Measurements from ENCODE around the gene HEY2. TPM values are rescaled to one million over a fixed set of nuclear protein-coding genes. Genes with fewer than 3 reads are reported as not detected.
"Not testable (repeated sequence)": the region's sequence is repeated elsewhere in the genome, so short reads cannot be mapped to it uniquely, and the experiment has no call there.

The HEY2 gene
- total and polyA plus RNA-seq, 7 donors, result 4.2 to 80.5 (median 5.5) TPM

- DNase-seq (no peak), ATAC-seq (no peak)
- WGBS, 3 donors, result 49 to 59% (median 58%) methylated on average over 4 of the region's 4 CpGs
- no peaks in the 10 kb centered on the region for H3K36me3 ChIP-seq (ENCODE audit: insufficient read depth in 1 of 2, low read depth in 1 of 2)
- no peaks in the 10 kb centered on the region for H3K27me3 ChIP-seq (ENCODE audit: insufficient read depth in 3 of 3, low read length in 2 of 3)
- no peak overlapping the region for H3K27ac ChIP-seq
- H3K4me3 ChIP-seq, result no peak overlapping the region
- no peaks in the 10 kb centered on the region for H3K9me3 ChIP-seq
- intact Hi-C loops (cut with DNase I), result no loop called here
- no peak for TF ChIP-seq CTCF (IDR thresholded peaks at IDR 0.05)
- H3K4me1 ChIP-seq, result peaks cover 5% of the 10 kb centered on the region
Measured at GRCh38 chr6:125802943-125803377, 53.5 kb downstream of the HEY2 start.

GRCh38 chr6:125804264-125804663 lies 54.8 kb downstream of the HEY2 start:
- Histone ChIP-seq H3K27me3 (ENCODE audit: insufficient read depth in 3 of 3, low read length in 2 of 3) (no peaks in the 10 kb centered on the region), H3K9me3 (no peaks in the 10 kb centered on the region), H3K4me1 (peaks cover 5% of the 10 kb centered on the region), H3K36me3 (ENCODE audit: insufficient read depth in 1 of 2, low read depth in 1 of 2) (no peaks in the 10 kb centered on the region), H3K4me3 (no peak overlapping the region), H3K27ac (no peak overlapping the region)
- DNase-seq, result no peak
- intact Hi-C loops (cut with DNase I), result no loop called here
- ATAC-seq, result no peak
- TF ChIP-seq CTCF (IDR thresholded peaks at IDR 0.05), result no peak

GRCh38 chr6:125804866-125805425 lies 55.5 kb downstream of the HEY2 start:
- intact Hi-C loops (cut with DNase I); H3K36me3 ChIP-seq (ENCODE audit: insufficient read depth in 1 of 2, low read depth in 1 of 2): not testable (repeated sequence)

GRCh38 chr6:125806813-125807212 lies 57.4 kb downstream of the HEY2 start:
- no peak overlapping the region for H3K27ac ChIP-seq
- H3K27me3 ChIP-seq (ENCODE audit: insufficient read depth in 3 of 3, low read length in 2 of 3), result no peaks in the 10 kb centered on the region
- no peak for DNase-seq
- H3K4me3 ChIP-seq, result no peak overlapping the region
- H3K9me3 ChIP-seq, result no peaks in the 10 kb centered on the region
- TF ChIP-seq CTCF (IDR thresholded peaks at IDR 0.05), result no peak
- no peak for ATAC-seq
- WGBS, 3 donors, result 81 to 88% (median 81%) methylated on average over 4 of the region's 4 CpGs
- intact Hi-C loops (cut with DNase I), result no loop called here
- H3K36me3 ChIP-seq (ENCODE audit: insufficient read depth in 1 of 2, low read depth in 1 of 2), result no peaks in the 10 kb centered on the region
- H3K4me1 ChIP-seq, result peaks cover 5% of the 10 kb centered on the region

More at GRCh38 chr6:125804866-125805425, 55.5 kb downstream of the HEY2 start:
- not testable (repeated sequence) for DNase-seq; H3K9me3 ChIP-seq; H3K4me3 ChIP-seq; ATAC-seq; H3K4me1 ChIP-seq; H3K27me3 ChIP-seq (ENCODE audit: insufficient read depth in 3 of 3, low read length in 2 of 3); H3K27ac ChIP-seq
- 94 to 96% (median 95%) methylated on average over 10 of the region's 10 CpGs for WGBS, 3 donors

- Histone ChIP-seq H3K4me3 (no peak overlapping the region), H3K27ac (no peak overlapping the region), H3K27me3 (ENCODE audit: insufficient read depth in 3 of 3, low read length in 2 of 3) (no peaks in the 10 kb centered on the region), H3K9me3 (no peaks in the 10 kb centered on the region), H3K36me3 (ENCODE audit: insufficient read depth in 1 of 2, low read depth in 1 of 2) (no peaks in the 10 kb centered on the region), H3K4me1 (peaks cover 4% of the 10 kb centered on the region)
- intact Hi-C loops (cut with DNase I), result no loop called here
- WGBS, 3 donors, result 94 to 95% (median 95%) methylated on average over 4 of the region's 4 CpGs
- DNase-seq, result no peak
- TF ChIP-seq CTCF (IDR thresholded peaks at IDR 0.05), result no peak
- ATAC-seq, result no peak
Measured at GRCh38 chr6:125807293-125807692, 57.9 kb downstream of the HEY2 start.

Measured in psoas muscle (tissue), 8 donors.